VCaP (cell line): ENCODE data around the gene MRO.

Source experiments
- H3K27ac ChIP-seq: fragments of 450-650 bp; 2 replicates; pipeline ENCODE4 v1.5.1; 2017
- CTCF ChIP-seq: fragments of 450-650 bp; conservative IDR thresholded peaks from 2 replicates; pipeline ENCODE4 v1.5.1; 2017; ENCODE audit warnings: mild to moderate bottlenecking, moderate library complexity

The MRO gene

GRCh38 chr18:50848061-50848551, 28.3 kb upstream of the MRO start:
- no peak overlapping the region for H3K27ac ChIP-seq
- TF ChIP-seq CTCF: no peak

DNA sequence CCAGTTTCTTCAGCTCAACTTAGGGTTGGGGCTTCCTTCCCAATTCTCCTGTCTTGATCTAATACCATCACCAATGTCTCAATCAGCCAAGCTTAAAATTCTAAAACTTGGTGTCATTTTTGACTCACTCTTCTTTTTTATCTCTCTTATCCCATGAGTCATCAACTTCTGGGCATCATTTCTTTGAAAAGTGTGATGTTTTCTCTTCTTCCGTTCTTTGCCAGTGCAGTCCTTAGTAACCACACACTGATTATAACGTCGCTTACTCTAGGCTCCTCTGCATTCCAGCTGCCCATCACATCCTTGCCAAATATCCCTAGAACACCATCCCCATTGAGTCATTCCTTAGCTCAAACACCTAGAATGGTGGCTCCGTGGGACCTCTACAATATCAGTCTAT, 27.4 kb upstream of the MRO start:
- no peak overlapping the region for H3K27ac ChIP-seq
- no peak for TF ChIP-seq CTCF

- H3K27ac ChIP-seq: peak overlapping the region; percentile 50
- TF ChIP-seq CTCF: no peak
Observed at GRCh38 chr18:50844960-50845359, 25.1 kb upstream of the MRO start.

DNA sequence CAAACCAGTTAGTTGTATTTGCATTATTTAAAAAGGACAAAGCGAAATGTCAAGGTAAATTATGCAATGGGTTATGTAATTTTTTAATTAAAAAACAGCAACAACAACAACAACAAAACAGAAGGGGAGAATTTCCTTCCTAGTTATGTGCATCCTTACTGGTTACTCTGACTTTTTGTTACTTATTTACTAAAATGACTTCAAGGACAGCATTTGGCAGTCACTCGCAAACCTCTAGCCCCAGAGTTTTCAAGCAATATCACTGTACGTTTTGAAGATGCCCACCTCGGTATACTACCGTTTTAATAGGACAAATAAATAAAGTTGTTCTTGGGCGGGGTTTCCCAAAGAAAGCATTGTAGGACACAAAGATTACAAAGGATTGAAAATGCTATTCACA, 24.7 kb upstream of the MRO start:
- no peak for TF ChIP-seq CTCF

GRCh38 chr18:50842846-50843245, 23.0 kb upstream of the MRO start:
- no peak overlapping the region for H3K27ac ChIP-seq

More for the DNA sequence above, 24.7 kb upstream of the MRO start:
- H3K27ac ChIP-seq: peak overlapping the region; percentile 50

GRCh38 chr18:50839996-50840395, 20.2 kb upstream of the MRO start:
- peak overlapping the region; percentile 68 for H3K27ac ChIP-seq
- no peak for TF ChIP-seq CTCF

More at GRCh38 chr18:50842846-50843245, 23.0 kb upstream of the MRO start:
- TF ChIP-seq CTCF: no peak

DNA sequence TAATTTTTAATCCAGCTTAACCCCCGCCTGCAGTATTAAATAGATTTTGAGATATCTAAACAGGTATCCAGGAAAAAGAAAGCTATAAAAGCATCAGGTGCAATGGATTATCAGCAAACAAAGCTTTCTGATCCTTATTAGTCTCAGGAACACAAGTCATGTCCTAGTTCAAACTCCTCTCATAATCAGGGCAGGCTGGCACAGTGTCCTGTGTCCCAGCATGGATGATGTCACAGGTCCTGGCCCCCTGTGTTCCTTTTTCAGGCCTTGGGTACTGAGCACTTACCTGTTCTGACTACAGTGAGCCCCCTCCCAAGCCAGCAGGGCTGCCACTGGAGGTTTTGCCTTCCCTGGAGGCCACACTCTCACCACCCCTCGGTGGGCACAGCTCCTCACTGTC, 19.5 kb upstream of the MRO start:
- TF ChIP-seq CTCF: no peak
- peak overlapping the region; percentile 68 for H3K27ac ChIP-seq
